Measurements from ENCODE around the gene ITSN2.
"Not testable (repeated sequence)": the region's sequence is repeated elsewhere in the genome, so short reads cannot be mapped to it uniquely, and the experiment has no call there.

ITSN2 gene

DNA sequence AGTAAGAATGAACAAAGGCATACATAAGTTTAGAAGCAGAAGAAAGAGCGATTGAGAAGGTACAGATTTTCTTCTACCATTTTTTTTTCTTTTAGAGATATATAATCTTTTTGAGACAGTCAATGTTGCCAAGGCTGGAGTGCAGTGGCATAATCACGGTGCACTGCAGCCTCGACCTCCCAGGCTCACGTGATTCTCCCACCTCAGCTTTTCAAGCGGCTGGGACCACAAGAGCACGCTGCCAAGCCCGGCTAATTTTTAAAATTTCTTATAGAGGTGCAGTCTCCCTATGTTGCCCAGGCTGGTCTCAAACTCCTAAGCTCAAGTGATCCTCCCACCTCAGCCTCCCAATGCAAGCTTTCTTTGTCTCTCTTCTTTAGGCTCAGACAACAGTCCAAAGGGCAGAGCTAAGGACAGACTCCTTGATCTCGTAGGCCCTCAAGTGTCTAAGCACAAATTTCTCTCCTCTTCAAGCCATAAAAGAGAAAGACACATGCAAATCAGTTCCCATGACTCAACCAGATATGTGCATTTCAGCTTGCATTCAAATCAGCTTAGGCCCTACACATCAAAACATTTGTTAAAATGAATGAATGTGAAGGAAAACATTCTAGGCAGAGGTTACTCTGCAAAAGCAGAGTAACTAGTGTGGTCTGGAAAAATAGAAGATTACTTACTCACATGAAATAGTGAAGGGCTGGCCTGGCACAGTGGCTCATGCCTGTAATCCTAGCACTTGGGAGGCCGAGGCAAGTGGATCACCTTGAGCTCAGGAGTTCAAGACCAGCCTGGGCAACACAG, 18.0 kb downstream of the ITSN2 start:
- FAIRE-seq (peak; percentile 60), DNase-seq (ENCODE audit: insufficient read length, low spot score) (no peak)
- TF ChIP-seq POU2F2 (IDR thresholded peaks at IDR 0.05; ENCODE audit: low read depth, low read length) (0 out of 2 replicates have a peak, but pooled peaks have one; percentile 47), POLR2A (IDR thresholded peaks at IDR 0.05; ENCODE audit: low read depth, low read length) (0 out of 2 replicates have a peak, but pooled peaks have one; percentile 17), PAX5 (IDR thresholded peaks at IDR 0.05; ENCODE audit: insufficient read depth, low read length, severe bottlenecking) (no peak)

DNA sequence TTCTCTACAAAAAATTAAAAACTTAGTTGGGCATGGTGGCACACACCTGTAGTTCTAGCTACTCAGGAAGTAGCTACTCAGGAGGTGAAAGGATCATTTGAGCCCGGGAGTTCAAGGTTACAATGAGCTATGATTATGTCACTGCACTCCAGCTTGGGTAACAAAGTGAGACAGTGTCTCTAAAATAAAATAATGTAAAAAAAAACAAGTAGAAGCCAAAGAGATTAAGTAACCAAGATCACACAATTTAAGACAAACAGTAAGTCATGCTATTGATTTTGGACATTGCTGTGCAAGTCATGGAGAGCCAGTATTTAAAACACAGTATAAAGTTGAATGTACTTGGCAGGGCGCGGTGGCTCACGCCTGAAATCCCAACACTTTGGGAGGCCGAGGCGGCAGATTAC, 20.5 kb downstream of the ITSN2 start:
- FAIRE-seq, result peak; percentile 51

DNA sequence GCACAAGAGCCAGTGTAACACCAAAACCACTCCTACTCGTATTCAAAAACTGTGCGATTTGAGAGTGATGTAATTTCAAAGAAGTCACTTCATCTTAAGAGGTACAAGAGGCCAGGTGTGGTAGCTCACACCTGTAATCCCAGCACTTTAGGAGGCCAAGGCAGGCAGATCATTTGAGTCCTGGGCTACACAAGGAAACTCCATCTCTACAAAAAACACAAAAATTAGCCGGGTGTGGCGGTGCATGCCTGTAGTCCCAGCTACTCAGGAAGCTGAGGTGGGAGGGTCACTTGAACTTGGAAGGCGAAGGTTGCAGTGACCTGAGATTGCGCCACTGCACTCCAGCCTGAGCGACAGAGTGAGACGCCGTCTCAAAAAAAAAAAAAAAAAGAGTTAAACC, 21.2 kb downstream of the ITSN2 start:
- DNase-seq (ENCODE audit: insufficient read length, low spot score); FAIRE-seq: not testable (repeated sequence)

More for the DNA sequence above, 20.5 kb downstream of the ITSN2 start:
- no peak for DNase-seq (ENCODE audit: insufficient read length, low spot score)
- TF ChIP-seq SPI1 (IDR thresholded peaks at IDR 0.05; ENCODE audit: low read depth, low read length), result no peak
- TF ChIP-seq POLR2A (IDR thresholded peaks at IDR 0.05; ENCODE audit: low read depth, low read length), result no peak
- no peak for TF ChIP-seq PAX5 (IDR thresholded peaks at IDR 0.05; ENCODE audit: insufficient read depth, low read length, severe bottlenecking)
- TF ChIP-seq POU2F2 (IDR thresholded peaks at IDR 0.05; ENCODE audit: low read depth, low read length), result no peak
- TF ChIP-seq POLR2AphosphoS5 (IDR thresholded peaks at IDR 0.05; ENCODE audit: low read depth, low read length), result no peak
- TF ChIP-seq TAF1 (IDR thresholded peaks at IDR 0.05; ENCODE audit: low read depth, low read length), result no peak

DNA sequence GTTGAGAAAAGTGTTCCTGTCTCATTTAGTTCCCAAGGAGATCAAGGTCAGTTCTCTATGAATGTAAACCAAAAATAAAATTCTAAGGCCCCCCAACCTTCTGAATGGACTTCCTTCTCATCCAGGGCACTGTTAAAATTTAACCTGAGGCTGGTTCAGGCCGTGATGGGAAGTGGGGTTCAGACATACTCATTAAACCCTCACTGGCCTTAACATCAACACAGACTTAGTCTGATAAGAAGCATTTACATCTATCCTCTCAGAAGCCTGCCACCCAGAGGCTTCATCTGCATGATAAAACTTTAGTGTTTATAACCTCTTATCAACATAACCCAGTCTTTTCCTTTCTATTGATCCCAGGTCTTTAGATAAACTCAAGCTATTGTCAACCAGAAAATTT, 22.4 kb downstream of the ITSN2 start:
- peak; percentile 9 for FAIRE-seq
- TF ChIP-seq POU2F2 (IDR thresholded peaks at IDR 0.05; ENCODE audit: low read depth, low read length) (no peak), POLR2AphosphoS5 (IDR thresholded peaks at IDR 0.05; ENCODE audit: low read depth, low read length) (no peak), PAX5 (IDR thresholded peaks at IDR 0.05; ENCODE audit: insufficient read depth, low read length, severe bottlenecking) (no peak), TAF1 (IDR thresholded peaks at IDR 0.05; ENCODE audit: low read depth, low read length) (no peak), POLR2A (IDR thresholded peaks at IDR 0.05; ENCODE audit: low read depth, low read length) (no peak), SPI1 (IDR thresholded peaks at IDR 0.05; ENCODE audit: low read depth, low read length) (no peak)

DNA sequence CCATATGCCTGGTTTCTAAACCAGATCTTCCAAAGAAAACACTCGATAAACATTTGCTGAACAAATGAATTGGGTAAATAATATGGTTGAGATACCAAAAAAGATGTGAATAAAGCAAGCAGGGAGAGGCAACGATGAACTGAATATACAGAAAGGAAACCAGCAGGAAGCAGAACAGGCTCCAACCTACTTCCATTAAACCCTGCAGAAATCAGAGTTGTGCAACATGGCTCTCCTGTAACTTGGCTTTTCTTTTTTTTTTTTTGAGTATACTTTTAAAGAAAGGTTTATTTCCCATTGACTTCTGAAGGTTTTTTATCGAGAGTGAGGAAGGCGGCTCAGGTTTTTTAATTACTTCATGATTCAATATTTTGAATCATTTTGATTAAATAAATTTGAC, 23.5 kb downstream of the ITSN2 start:
- TF ChIP-seq POU2F2 (IDR thresholded peaks at IDR 0.05; ENCODE audit: low read depth, low read length) (no peak), POLR2A (IDR thresholded peaks at IDR 0.05; ENCODE audit: low read depth, low read length) (no peak), POLR2AphosphoS5 (IDR thresholded peaks at IDR 0.05; ENCODE audit: low read depth, low read length) (no peak), TAF1 (IDR thresholded peaks at IDR 0.05; ENCODE audit: low read depth, low read length) (no peak), SPI1 (IDR thresholded peaks at IDR 0.05; ENCODE audit: low read depth, low read length) (no peak), PAX5 (IDR thresholded peaks at IDR 0.05; ENCODE audit: insufficient read depth, low read length, severe bottlenecking) (no peak)
- FAIRE-seq, result no peak
- DNase-seq (ENCODE audit: insufficient read length, low spot score), result no peak

More for the DNA sequence above, 22.4 kb downstream of the ITSN2 start:
- no peak for DNase-seq (ENCODE audit: insufficient read length, low spot score)

DNA sequence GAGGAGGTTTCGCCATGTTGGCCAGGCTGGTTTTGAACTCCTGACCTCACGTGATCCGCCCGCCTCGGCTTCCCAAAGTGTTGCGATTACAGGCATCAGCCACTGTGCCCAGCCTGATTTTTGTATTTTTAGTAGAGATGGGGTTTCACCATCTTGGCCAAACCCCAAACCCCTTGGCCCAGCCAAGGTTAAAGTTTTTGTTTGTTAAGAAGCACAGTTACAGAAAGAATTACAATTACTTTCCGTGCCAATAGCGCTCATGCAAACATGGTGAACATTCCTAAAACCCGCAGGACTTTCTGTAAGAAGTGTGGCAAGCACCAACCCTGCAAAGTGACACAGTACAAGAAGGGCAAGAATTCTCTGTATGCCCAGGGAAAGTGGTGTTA, 26.1 kb downstream of the ITSN2 start:
- TF ChIP-seq TAF1 (IDR thresholded peaks at IDR 0.05; ENCODE audit: low read depth, low read length), result no peak
- no peak for TF ChIP-seq POU2F2 (IDR thresholded peaks at IDR 0.05; ENCODE audit: low read depth, low read length)
- no peak for TF ChIP-seq POLR2AphosphoS5 (IDR thresholded peaks at IDR 0.05; ENCODE audit: low read depth, low read length)
- TF ChIP-seq PAX5 (IDR thresholded peaks at IDR 0.05; ENCODE audit: insufficient read depth, low read length, severe bottlenecking), result no peak
- no peak for TF ChIP-seq POLR2A (IDR thresholded peaks at IDR 0.05; ENCODE audit: low read depth, low read length)
- TF ChIP-seq SPI1 (IDR thresholded peaks at IDR 0.05; ENCODE audit: low read depth, low read length), result no peak
- FAIRE-seq (no peak), DNase-seq (ENCODE audit: insufficient read length, low spot score) (no peak)

DNA sequence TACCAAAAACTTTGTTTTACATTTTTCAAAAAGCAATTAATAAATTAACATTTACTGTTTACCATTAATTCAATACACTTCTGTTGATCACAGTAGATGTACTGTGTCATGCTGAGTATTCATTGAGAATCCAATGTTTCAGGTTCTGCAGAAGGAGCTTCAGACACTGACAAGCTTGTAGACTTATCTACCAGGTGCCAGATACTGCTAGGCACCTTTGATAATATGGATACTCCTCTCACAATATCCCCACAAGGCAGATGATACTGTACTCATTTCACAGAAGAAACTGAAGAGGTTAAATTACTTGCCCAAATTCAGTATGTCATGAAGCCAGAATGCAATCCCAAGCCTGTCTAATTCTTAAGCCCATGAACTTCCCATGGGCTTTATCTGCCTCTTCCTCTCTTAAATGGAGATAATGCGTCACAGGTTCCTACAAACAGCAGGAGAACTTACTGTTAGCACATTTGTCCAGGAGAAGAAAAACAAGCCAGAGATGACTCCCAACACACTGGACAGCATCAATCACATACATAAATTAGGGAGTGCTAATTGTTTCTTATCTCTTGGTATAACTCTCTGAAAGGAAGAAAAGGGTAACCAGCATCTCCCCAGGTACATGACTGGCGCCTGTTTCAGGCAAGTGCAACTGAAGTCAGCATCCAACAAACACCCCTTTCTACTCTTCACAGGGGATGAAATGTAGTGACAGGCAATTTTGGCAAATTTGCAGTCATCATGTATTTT, 27.4 kb downstream of the ITSN2 start:
- FAIRE-seq (peak; percentile 59), DNase-seq (ENCODE audit: insufficient read length, low spot score) (no peak)
- no peak for TF ChIP-seq POLR2AphosphoS5 (IDR thresholded peaks at IDR 0.05; ENCODE audit: low read depth, low read length)
- TF ChIP-seq POU2F2 (IDR thresholded peaks at IDR 0.05; ENCODE audit: low read depth, low read length), result no peak
- no peak for TF ChIP-seq PAX5 (IDR thresholded peaks at IDR 0.05; ENCODE audit: insufficient read depth, low read length, severe bottlenecking)
- TF ChIP-seq POLR2A (IDR thresholded peaks at IDR 0.05; ENCODE audit: low read depth, low read length), result no peak
- no peak for TF ChIP-seq TAF1 (IDR thresholded peaks at IDR 0.05; ENCODE audit: low read depth, low read length)
- no peak for TF ChIP-seq SPI1 (IDR thresholded peaks at IDR 0.05; ENCODE audit: low read depth, low read length)

DNA sequence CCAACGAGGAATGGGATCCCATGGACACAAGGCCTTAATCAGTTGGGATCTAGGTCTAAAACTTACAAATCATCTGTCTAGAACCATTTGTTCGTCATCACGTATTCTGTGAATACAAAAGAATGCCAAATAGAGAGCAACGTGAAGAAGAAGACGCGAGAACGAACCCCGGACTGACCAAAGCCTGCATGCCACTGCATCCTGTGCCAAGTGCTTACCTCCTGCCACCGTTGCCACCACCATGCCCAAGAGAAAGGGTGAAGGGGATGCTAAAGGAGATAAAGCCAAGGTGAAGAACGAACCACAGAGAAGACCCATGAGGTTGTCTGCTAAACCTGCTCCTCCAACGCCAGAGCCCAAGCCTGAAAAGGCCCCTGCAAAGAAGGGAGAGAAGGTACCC, 30.2 kb downstream of the ITSN2 start:
- DNase-seq (ENCODE audit: insufficient read length, low spot score) (no peak), FAIRE-seq (peak; percentile 62)
- TF ChIP-seq POLR2AphosphoS5 (IDR thresholded peaks at IDR 0.05; ENCODE audit: low read depth, low read length) (no peak), TAF1 (IDR thresholded peaks at IDR 0.05; ENCODE audit: low read depth, low read length) (no peak), POU2F2 (IDR thresholded peaks at IDR 0.05; ENCODE audit: low read depth, low read length) (no peak)

DNA sequence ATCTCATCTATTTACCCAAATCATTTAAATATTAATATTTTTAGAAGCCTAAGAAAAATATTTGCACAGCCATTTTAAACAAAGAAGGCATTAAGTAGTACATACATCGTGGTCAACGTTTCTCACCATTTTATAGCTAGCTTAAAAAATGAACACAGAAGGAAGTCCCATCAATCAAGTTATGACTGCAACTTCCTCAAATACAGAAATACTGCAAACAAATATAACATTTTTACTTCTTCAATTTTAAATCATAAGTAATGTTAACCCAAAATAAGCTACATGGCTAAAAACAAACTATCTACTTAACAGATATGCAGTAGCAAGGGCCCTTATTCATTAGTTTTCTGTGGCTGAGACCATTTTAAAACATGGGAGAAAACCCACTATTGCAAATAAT, 30.6 kb downstream of the ITSN2 start:
- DNase-seq (ENCODE audit: insufficient read length, low spot score), result no peak
- no peak for FAIRE-seq
- TF ChIP-seq SPI1 (IDR thresholded peaks at IDR 0.05; ENCODE audit: low read depth, low read length) (peak; percentile 70), PAX5 (IDR thresholded peaks at IDR 0.05; ENCODE audit: insufficient read depth, low read length, severe bottlenecking) (no peak)

DNA sequence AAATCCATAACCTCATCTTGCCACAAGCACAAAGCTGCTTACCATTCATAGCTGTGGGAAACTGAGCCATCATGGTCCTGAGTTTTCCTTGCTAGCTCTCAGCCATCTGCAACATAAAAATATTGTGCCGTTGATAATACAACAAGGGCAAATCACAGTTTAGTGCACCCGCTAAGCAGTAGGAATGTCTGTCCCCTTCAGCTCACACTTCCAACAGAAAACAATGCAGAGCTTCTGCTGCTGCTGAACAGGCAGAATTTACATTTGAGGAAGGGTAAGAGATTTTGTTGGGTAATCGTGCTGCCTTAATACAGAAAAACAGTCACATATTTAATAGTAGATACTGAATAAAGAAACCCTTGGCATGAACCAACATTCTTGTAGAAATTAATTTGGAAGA, 32.3 kb downstream of the ITSN2 start:
- TF ChIP-seq PAX5 (IDR thresholded peaks at IDR 0.05; ENCODE audit: insufficient read depth, low read length, severe bottlenecking) (no peak), POLR2AphosphoS5 (IDR thresholded peaks at IDR 0.05; ENCODE audit: low read depth, low read length) (no peak), POLR2A (IDR thresholded peaks at IDR 0.05; ENCODE audit: low read depth, low read length) (no peak), POU2F2 (IDR thresholded peaks at IDR 0.05; ENCODE audit: low read depth, low read length) (no peak), TAF1 (IDR thresholded peaks at IDR 0.05; ENCODE audit: low read depth, low read length) (no peak), SPI1 (IDR thresholded peaks at IDR 0.05; ENCODE audit: low read depth, low read length) (no peak)
- DNase-seq (ENCODE audit: insufficient read length, low spot score) (no peak), FAIRE-seq (peak; percentile 70)
